Epidermal melanocyte (primary cell): ENCODE measurements around the gene RASAL1.
"Not testable (repeated sequence)": the region's sequence is repeated elsewhere in the genome, so short reads cannot be mapped to it uniquely, and the experiment has no call there.

Experiments
- DNase-seq: peaks from one replicate; pipeline ENCODE4 v3.0.0; 2011; ENCODE audit warnings: low spot score; ENCODE audit not compliant: insufficient read length

RASAL1 gene

DNA sequence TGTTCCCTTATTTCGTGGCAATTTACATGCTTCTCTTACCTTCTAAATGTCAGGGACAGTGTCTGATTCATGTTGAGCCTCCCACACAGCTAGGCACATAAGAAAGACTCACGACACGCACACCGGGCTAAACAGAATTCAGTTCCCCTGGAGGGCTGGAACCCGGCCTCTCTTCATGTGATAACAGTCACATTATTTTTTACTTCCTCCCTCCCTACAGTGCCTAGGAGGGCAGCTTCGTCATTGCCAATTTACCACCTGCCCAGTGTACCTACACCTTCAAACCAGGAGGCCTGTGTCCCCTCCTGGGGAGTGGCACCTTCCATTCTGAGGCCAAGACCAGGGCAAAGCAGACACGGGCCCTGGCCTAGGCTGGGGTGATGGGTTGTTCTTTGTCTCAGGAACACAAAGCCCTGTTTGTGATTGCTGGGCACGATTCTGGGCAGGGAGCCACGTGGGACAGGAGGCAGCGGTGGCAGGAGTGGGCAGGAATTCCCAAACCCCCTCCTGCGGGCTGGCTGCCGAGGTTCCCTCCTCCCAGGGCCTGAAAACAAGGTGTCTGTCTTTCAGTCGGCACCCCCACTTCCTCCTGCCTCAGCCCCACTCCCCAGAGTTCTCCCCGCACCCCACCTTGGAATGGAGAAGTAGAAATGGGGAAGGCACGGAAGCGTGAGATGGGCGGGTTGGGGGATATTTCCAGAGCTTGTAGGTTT lies 6.8 kb upstream of the RASAL1 start:
- no peak for DNase-seq

DNA sequence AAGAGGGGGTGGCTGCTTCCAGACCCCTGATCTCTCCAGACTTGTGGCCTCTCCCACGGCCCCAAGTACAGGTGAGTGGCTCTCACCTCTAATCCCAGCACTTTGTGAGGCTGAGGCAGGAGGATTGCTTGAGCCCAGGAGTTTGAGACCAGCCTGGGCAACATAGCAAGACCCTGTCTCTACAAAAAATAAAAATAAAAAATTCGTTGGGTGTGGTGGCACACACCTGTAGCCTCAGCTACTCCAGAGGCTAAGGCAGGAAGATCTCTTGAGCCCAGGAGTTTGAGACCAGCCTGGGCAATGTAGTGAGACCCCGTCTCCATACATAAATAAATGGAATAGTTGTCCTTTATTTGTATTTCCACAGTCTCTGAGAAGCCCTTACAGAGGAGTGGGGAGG lies 6.2 kb upstream of the RASAL1 start:
- DNase-seq = not testable (repeated sequence)

DNA sequence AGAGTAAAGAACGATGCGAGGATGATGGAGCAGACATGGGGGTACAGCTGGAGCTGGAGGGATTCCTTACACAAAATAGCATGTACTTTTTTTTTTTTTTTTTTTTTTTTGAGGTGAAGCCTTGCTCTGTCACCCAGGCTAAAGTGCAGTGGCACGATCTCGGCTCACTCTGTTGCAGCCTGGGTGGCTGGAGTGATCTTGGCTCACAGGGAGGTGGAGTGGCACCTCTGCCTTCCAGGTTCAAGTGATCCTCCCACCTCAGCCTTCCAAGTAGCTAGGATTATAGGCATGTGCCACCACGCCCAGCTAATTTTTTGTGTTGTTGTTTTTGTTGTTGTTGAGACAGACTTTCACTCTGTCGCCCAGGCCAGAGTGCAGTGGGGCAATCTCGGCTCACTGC lies 5.1 kb upstream of the RASAL1 start:
- DNase-seq = no peak

DNA sequence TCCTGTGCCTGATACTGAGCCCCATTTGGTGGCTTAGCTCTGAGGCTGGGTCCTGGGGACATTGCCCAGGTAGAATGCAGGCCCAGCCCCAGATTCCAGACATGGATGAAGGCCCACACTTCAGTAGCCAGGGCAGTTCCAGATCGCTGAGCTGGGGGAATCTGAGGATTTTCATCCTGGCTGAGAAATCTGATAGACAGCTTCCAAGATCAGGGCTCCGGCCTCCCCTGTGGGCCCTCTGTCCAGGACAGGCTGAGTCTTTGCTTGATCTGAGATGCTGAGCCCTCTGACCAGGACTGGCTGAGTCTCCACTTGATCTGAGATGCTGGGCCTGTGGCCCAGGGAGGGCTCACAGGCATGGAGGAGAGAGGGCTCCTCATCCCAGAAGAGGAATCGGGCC lies 3.3 kb upstream of the RASAL1 start:
- DNase-seq = no peak

DNA sequence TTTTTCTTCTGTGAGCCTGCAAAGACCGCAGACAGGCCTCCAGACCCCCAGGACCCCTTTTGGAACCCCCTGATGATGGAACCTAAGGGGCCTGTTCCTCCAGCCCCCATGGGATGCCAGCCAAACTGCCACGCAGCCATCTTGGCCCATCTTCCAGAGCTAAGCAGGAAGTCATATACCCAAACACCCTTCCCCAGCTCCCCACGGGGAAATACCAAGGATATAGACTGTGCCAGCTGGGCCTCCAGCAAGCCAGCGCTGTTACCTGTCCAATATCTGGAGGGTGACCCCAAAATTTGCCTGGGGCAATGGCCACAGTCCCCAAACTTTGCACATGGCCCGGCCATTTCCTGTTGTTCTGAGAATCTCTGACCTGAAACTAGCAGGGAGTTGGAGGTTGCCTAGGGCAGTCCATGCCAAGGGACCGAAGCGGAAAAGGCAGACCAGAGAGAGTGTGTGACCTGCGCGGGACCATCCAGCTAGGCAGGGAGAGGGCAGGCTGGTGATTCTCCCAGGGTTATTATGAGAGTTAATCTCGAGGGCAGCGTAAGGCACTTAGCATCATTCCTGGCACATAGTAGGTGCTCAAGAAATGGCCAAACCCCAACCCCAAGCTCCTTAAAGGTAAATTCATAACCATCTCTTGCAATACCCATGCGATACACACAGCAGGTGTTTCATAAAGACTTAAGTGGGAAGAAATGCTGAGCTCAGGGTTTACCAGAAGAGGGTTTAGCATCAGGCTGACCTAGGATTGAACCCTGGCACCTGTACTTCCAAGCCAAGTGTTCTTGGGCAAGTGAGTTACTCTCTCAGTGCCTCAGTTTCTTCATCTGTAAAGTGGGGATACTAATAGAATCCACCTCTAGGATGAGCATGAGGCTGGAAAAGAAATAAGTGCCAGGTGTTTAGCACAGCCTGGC lies 2.6 kb upstream of the RASAL1 start:
- no peak for DNase-seq

DNA sequence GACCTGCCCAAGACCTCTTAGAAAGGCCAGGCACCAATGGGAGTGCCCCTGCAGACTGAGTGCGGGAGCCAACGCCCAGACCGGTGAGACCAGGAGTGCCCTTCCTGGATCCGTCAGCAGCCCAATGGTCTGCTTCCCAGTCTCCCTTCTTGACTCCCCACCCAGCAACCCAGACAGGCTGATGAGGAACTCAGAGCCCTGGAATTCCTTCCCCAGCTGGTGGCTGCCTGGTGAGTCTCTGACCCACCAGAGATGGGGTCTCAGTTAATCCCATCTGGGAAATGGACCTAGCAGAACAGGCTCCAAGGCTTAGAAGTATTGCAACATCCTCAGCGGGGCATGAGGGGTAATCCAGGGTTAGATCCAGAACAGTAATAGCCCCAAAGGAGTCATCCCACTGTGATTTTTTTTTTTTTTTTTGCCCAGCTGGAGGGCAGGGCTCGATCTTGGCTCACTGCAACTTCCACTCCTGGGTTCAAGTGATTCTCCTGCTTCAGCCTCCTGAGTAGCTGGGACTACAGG lies 1.5 kb upstream of the RASAL1 start:
- no peak for DNase-seq

DNA sequence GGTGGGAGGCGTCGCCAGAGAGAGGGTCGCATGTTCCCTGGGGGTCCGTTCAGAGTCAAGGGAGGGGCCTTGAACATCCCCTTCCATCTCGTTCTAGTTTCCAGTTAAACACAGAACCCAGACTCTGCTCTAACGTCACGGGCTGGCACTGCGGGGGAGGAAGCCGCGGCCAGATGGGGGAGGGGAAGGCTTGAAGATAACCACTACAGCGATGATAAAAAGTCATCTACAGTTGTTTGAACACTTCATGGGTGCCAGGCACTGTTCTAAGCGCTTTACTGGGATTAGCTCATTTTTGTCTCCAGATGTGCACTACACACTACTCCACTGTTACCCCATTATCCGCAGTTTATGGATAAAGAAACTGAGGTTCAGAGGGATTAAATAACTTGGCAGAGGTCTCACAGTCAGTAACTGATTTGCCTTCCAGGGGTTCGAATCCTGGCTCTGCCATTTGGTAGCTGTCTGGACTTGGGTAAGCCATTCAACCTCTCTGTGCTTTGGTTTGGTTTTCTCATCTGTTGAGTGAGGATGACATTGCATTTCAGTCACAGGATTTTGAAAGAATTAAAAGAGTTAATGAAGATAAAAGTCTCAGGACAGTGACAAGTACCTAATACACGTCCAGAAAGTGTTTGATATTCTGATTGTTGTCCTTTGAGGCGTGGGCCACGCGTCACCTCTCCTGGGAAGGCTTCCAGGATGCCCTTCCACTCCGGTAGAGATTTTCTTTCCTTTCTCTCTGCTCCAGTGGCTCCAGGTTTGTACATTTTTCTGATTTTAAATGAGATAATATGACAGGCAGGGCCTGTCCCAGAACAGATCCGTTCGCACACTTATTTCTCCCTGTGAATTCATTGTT lies 798 bp upstream of the RASAL1 start:
- DNase-seq = no peak

DNA sequence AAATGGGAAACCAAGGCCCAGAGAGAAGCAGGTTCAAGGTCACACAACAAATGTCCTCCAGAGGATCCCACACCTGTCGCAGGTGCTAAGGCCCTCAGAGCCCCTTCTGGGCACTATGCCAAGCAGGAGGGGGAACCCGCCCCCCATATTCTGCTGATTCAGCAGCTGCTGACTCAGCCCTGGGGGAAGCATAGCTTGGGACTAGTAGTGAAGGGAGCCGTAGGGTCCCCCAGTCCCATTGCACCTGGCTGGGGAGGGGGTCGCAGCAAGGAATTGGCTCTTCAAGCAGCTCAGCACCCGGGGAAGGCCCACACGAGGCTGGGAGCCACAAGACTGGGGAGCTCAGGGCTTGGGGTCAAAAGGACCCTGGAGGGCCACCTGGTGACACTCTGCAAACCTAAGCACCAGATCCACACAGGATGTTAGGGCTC lies 1.0 kb downstream of the RASAL1 start:
- DNase-seq = no peak

DNA sequence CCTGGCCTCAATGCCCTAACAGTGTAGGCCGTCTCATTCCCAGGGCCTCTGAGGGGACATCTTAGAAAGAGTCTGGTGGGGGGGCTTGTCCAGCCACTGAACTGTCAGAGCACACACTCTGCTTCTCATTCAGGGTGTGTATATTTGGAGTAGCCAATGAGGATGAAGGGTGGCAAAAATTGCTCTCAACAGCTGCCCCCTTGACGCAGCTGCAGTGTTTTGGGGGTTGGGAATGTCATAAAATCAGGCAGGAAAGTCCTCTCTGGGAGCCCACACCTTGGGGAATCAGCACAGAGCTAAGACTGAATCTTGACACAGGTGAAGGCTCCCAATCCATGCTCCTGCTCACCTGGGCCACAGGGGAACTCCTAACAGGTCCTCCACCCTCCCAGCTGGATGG lies 1.5 kb downstream of the RASAL1 start:
- DNase-seq = no peak

DNA sequence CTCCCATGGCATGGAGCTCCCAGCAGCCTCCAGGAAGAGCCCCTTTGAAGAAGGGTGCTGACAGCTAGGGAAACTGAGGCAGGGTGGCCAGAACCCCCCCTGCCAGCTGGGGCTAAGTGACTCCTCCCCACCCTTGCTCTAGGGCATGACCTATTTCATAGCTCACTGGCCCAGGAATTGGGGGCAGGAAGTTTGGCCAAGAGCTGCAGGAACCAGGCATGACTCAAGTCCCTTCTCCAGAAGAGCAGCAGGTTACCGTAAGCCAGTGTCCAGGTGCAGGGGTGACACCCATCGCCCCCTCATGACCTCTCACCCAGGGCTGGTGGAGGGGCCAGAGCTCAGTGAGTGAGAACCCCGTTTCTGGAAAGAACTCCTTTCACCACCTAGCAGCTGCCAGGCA lies 1.9 kb downstream of the RASAL1 start:
- DNase-seq = no peak

DNA sequence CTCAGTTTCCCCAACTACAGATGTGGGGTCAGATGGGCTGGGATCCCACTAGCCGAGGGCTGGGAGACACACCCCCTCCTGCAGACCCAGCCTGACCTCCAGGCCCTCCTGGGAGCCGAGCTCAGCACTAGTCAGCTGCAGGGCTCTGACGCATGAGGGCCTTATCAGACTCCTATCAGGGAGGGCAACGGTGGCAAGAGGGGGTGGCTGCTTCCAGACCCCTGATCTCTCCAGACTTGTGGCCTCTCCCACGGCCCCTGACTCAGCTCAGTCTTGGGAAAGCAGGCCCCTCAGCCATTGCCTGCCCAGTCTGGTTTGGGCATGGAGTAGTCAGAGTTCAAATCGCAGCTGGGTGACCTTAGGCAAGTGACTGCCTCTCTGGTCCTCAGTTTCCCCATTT lies 2.5 kb downstream of the RASAL1 start:
- DNase-seq = no peak

DNA sequence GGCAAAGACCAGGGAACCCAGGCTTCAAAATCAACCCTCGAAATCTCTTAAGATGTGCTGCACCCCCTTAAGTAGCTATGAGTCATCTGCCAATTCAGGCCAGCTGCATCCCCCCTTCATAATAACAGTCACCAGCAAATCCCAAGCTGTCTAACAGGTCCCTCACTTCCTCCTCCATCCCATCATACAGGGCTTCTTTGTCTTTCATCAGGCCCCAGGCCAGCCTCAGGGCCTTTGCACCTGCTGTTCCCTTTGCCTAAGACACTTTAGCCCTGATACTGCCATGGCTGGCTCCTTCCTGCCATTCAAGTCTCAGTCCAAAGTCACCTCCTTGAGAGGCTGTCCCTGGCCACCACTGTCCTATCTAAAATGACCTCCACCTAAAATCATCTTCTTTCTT lies 4.0 kb downstream of the RASAL1 start:
- no peak for DNase-seq

DNA sequence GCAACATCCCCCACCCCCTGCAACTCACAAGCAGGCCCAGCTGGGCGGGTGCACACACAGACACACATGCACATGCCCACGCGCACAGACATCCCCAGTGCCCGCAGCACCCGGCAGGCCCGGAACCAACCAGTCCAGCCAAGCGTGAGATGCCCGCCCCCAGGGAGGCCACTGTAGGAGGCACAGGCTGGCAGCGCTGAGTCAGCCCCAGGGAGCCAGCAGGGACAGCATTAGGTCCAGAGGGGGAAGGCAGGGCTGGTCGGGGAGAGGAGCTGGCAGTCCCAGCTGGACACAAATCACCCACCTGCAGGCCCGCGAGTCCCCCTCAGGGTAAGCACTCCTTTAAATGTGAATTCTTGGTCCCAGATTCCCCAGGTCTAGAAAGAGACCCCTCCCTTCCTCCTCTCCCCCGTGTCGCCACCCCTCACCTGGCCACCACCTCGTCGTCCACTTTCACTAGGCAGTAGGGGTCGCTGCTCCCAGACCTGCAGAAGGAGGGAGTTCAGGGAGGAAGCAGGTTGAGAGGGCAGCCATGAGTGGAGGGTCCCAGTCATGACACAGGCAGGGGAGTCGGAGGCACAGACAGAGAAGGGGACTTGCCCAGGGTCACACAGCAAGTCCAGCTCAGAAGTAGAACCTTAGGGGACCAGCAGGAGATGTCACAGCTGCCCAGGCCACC lies 5.0 kb downstream of the RASAL1 start:
- no peak for DNase-seq

DNA sequence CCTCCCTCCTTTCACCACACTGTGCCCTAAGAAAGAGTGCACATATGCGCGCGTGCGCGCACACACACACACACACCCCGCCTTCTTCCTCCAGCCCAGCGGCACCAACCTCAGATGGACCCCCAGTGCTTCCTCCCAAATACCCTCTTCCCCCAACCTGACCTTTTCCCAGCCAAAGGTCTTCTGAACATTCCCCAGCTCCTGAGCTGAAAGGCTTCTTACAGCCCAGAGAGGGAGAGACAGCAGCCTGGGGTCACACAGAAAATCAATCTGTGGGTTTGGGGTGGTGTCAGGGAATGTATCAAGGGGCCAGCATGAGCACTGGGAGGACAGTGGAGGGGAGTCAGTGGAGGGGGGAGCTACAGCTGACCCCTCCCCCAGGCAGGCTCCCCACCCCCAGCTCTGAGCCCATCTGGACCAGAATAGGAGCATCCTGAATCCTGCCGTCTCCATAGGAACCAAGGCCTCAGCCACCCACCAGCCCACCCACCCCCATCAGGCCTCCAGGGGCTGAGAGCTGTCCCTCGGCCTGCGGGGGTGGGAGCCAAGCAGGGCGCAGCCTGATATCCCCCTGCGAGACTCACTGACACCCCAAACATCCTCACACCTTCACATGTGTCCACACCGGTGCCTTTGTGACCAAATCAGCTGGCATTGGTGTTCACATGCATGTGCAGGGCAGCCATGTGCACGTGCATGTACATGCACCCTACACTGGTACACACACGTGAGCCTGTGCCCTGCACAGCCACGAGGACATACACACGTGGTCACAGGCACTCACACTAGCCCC lies 5.7 kb downstream of the RASAL1 start:
- no peak for DNase-seq

DNA sequence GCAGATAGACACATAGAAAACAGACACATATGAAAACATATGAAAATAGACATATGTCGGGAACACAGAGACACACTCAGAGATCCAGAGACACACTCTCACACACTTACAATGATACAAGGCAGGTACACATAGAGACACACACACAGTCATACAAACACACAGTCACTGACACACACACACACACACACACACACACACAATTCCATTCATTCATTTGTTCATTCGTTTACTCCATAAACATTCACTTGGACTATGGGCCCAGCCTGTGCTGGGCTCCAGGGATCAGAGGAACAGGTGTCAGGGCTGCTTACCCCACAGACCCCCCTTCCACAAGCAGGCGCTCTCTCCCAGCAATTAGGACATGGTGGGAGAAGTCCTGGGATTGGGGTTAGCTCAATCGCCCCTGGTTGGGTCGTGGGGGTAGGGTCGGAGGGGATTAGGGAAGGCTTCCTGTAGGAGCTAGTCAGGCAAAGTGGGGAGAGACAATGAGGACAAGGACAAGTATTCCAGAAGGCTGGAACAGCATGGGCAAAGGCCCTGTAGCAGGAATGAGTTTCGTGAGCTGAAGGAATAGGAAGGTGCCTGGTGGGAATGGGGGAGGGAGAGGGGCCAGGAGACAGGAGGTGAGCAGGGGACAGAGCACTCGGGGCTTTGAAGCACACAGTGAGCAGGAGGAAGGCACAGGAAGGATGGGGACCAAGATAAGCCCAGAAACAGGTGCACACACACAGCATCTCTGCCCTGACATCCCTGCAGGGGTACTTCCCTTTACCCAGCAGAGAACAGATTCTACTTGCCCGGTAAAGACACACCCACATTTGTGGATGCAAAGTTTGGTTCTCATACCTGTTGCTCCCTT lies 6.5 kb downstream of the RASAL1 start:
- no peak for DNase-seq

DNA sequence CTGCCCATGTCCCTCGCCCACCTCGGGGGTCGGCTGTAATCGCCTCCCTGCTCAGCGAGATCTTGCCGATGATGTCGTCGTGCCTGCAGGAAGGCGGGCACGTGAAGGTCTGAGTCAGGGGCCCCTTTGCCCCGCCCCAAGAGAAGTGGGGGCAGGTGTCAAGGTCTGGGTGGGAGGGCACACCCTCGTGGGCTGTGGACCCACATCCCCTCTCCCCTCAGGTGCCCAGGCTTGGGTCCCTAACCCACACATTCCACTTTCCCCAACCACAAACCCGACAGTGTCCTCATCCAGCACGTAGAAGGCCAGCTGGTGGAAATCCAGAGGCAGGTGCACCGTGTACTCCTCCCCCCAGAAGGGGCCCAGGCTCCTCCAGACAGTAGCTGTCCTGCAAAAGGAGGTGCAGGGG lies 7.8 kb downstream of the RASAL1 start:
- no peak for DNase-seq

DNA sequence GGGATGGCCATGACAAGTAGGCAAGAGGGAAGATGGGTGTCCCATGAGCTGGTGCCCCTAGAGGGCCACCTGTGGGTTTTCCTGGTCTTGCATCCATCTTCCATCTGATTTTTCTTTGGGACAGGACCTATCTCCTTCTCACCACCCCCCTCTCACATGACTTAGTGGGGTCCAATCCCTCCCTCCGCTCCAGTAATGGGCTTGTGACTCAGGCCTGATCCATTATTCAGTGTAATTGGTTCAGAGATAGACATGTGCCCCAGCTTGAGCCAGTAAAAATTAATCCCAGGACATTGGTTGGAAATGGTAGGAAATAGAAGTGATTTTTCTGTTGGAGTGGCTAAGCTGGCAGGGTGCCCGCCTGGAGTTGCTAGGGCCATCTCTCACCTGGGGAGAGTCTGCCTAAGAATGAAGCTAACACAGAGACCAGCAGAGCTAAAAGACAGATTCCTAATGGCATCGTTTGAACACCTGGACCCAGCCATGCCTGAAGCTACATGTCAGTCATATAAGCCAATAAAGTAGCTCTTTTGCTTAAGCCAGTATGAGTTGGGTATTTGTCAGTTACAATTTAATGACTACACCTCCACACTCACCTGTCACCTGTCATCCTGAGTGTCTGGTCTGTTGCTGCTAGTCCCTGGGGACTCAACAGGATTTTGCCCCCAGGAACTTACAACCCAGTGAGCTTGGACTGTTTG lies 14.7 kb downstream of the RASAL1 start:
- no peak for DNase-seq

DNA sequence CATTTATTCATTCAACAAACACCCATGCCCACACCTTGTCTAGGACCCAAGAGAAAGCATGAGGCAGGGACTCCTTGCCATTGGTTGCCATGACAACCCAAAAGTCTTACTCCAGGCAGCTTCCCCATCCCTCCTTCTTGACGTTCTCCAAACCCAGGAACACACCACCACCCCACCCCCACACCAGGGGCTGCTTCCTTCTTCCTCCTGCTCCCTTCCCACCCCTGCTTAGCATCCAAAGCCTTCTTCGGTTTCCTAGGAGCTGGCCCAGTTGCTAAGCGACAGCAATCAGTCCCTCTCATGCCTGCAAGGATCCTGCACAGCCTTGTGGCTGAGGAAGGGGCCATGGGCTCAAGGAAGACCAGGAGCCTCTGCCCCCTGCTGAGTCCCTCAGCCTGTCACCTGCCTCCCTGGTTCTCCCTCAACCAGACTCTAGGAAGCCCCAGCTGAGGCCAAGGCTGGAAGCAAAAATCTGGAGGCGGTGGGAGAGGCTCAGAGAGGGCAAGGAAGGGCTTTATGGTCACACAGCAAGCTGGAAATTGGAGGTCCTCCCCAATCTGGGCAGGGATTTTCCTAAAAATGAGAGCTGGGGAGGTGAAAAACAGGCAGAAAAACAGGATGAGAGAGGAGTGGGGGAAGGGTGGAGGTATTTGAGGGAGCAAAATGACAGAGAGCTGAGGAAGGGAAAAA lies 15.4 kb downstream of the RASAL1 start:
- no peak for DNase-seq
